Lower leg skin (tissue), 3 donors: Measurements from ENCODE around the gene TAF1.

Experiments
- POLR2A ChIP-seq, 2 donors: fragments of 450-650 bp; IDR thresholded peaks; one replicate each; pipeline ENCODE4 v1.6.1; 2016 to 2017; ENCODE audit warnings: antibody characterized with exemption in 2 of 2, mild to moderate bottlenecking in 1 of 2, moderate library complexity in 1 of 2
- TF ChIP-seq, protein P1 (sequence below), 3 donors: fragments of 450-650 bp; IDR thresholded peaks; one replicate each; pipeline ENCODE4 v1.5.1; 2016; ENCODE audit warnings: antibody characterized with exemption in 3 of 3, mild to moderate bottlenecking in 3 of 3, moderate library complexity in 2 of 3

DNA sequence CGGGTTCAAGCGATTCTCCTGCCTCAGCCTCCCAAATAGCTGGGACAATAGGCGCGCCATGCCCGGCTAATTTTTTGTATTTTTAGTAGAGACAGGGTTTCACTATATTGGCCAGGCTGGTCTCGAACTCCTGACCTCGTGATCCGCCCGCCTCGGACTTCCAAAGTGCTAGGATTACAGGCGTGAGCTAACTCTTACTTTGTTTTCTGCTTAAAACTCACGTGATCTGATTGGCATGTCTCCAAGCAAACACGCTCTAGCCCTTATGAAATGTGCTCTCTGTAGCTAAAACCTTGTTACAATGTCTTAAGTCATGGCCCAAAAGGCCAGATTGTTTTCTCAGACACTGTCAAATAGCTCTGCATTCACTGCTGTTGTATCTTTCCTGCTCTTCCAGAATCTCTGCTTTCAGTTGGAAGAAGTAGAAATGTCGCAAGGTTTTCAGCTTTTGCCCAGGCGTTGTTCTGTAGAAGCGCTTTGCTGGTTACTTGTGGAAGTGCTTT is 127.0 kb downstream of the TAF1 start:
- no peak for TF ChIP-seq POLR2A (IDR thresholded peaks at IDR 0.05)
- TF ChIP-seq, protein P1, sequence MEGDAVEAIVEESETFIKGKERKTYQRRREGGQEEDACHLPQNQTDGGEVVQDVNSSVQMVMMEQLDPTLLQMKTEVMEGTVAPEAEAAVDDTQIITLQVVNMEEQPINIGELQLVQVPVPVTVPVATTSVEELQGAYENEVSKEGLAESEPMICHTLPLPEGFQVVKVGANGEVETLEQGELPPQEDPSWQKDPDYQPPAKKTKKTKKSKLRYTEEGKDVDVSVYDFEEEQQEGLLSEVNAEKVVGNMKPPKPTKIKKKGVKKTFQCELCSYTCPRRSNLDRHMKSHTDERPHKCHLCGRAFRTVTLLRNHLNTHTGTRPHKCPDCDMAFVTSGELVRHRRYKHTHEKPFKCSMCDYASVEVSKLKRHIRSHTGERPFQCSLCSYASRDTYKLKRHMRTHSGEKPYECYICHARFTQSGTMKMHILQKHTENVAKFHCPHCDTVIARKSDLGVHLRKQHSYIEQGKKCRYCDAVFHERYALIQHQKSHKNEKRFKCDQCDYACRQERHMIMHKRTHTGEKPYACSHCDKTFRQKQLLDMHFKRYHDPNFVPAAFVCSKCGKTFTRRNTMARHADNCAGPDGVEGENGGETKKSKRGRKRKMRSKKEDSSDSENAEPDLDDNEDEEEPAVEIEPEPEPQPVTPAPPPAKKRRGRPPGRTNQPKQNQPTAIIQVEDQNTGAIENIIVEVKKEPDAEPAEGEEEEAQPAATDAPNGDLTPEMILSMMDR (IDR thresholded peaks at IDR 0.05): no peak
